Measurements from ENCODE around the gene PCP4. TPM values are rescaled to one million over a fixed set of nuclear protein-coding genes. Genes with fewer than 3 reads are reported as not detected.
"Not testable (repeated sequence)": the region's sequence is repeated elsewhere in the genome, so short reads cannot be mapped to it uniquely, and the experiment has no call there.

Gene PCP4
- total and polyA plus RNA-seq, 10 of the 15 experiments (the other 5 are each of a cell fraction or from before 2014, with no cell fraction given): not detected

- no peak for TF ChIP-seq MAX (IDR thresholded peaks at IDR 0.05; ENCODE audit: low read depth, low read length)
These were observed 23.9 kb downstream of the PCP4 start (continued) for GRCh38 chr21:39891111-39891510.

DNA sequence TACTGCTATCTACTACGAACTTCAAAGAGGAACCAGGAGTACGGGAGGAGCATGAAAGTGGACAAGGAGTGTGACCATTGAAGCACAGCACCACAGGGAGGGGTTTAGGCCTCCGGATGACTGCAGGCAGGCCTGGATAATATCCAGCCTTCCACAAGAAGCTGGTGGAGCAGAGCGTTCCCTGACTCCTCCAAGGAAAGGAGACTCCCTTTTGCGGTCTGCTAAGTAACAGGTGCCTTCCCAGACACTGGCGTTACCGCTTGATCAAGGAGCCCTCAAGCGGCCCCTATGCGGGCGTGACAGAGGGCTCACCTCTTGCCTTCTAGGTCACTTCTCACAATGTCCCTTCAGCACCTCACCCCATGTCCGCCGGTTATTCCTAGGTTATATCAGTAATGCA, 24.6 kb downstream of the PCP4 start:
- H3K36me3 ChIP-seq (ENCODE audit: control insufficient read depth in 2 of 2, insufficient read depth in 2 of 2, low read length in 1 of 2); CTCF ChIA-PET; H3K9ac ChIP-seq (ENCODE audit: control insufficient read depth, insufficient read depth, low read length); H3K27me3 ChIP-seq (replicated peaks in 1 of 2; ENCODE audit: control insufficient read depth in 2 of 2, insufficient read depth in 2 of 2, low read length in 1 of 2); H3K79me2 ChIP-seq (ENCODE audit: control insufficient read depth, insufficient read depth, low read length); H3K9me3 ChIP-seq (replicated peaks; ENCODE audit: control insufficient read depth, insufficient read depth, low read length); POLR2A ChIA-PET; intact Hi-C loops (cut with micrococcal nuclease; ENCODE audit: unreplicated experiment); RAD21 ChIA-PET (ENCODE audit: unreplicated experiment); H3K27ac ChIP-seq (ENCODE audit: control insufficient read depth, insufficient read depth); DNase-seq (ENCODE audit: low read depth, low spot score); H4K20me1 ChIP-seq (ENCODE audit: control insufficient read depth, insufficient read depth); in situ Hi-C loops (cut with MboI); BruUV-seq (replicated peaks); SMC1A ChIA-PET (ENCODE audit: uncharacterized antibody, unreplicated experiment); ATAC-seq; H3K4me2 ChIP-seq (ENCODE audit: control insufficient read depth, insufficient read depth); FAIRE-seq; H3K4me3 ChIP-seq; H2AFZ ChIP-seq (ENCODE audit: control insufficient read depth, low read depth, low read length); H3K4me1 ChIP-seq (ENCODE audit: control insufficient read depth, insufficient read depth, low read length): not testable (repeated sequence)
- 34% methylated on average over 12 of the region's 12 CpGs for WGBS (ENCODE audit: insufficient coverage, insufficient replicate concordance, low lambda C conversion rate, missing lambda C conversion rate)

GRCh38 chr21:39900491-39900890, 33.3 kb downstream of the PCP4 start:
- RAD21 ChIA-PET (ENCODE audit: unreplicated experiment): no interaction called here
- Histone ChIP-seq H3K27me3 (replicated peaks in 1 of 2; ENCODE audit: control insufficient read depth in 2 of 2, insufficient read depth in 2 of 2, low read length in 1 of 2) (no peaks in the 10 kb centered on the region), H3K79me2 (ENCODE audit: control insufficient read depth, insufficient read depth, low read length) (no peaks in the 10 kb centered on the region), H4K20me1 (ENCODE audit: control insufficient read depth, insufficient read depth) (no peaks in the 10 kb centered on the region), H3K4me1 (ENCODE audit: control insufficient read depth, insufficient read depth, low read length) (no peaks in the 10 kb centered on the region), H2AFZ (ENCODE audit: control insufficient read depth, low read depth, low read length) (no peak overlapping the region), H3K27ac (ENCODE audit: control insufficient read depth, insufficient read depth) (no peak overlapping the region), H3K4me3 (no peak overlapping the region), H3K9me3 (replicated peaks; ENCODE audit: control insufficient read depth, insufficient read depth, low read length) (no peaks in the 10 kb centered on the region; the same call in 2 of the 3 replicates), H3K9ac (ENCODE audit: control insufficient read depth, insufficient read depth, low read length) (no peak overlapping the region), H3K4me2 (ENCODE audit: control insufficient read depth, insufficient read depth) (no peak overlapping the region), H3K36me3 (ENCODE audit: control insufficient read depth in 2 of 2, insufficient read depth in 2 of 2, low read length in 1 of 2) (no peaks in the 10 kb centered on the region)
- in situ Hi-C loops (cut with MboI) (no loop called here), intact Hi-C loops (cut with micrococcal nuclease; ENCODE audit: unreplicated experiment) (no loop called here)
- CTCF ChIA-PET: no interaction called here
- FAIRE-seq: no peak
- WGBS (ENCODE audit: insufficient coverage, insufficient replicate concordance, low lambda C conversion rate, missing lambda C conversion rate): 11% methylated on average over 5 of the region's 5 CpGs
- TF ChIP-seq CHD4 (IDR thresholded peaks at IDR 0.05) (no peak), RUNX3 (IDR thresholded peaks at IDR 0.05; ENCODE audit: low read length) (no peak), NR2C1 (IDR thresholded peaks at IDR 0.05) (no peak), ZNF207 (IDR thresholded peaks at IDR 0.05; ENCODE audit: borderline replicate concordance) (no peak), SMAD1 (IDR thresholded peaks at IDR 0.05; ENCODE audit: low read depth, partially characterized antibody) (no peak), ESRRA (IDR thresholded peaks at IDR 0.05; ENCODE audit: low read length) (no peak)
- TF ChIP-seq, protein P1, sequence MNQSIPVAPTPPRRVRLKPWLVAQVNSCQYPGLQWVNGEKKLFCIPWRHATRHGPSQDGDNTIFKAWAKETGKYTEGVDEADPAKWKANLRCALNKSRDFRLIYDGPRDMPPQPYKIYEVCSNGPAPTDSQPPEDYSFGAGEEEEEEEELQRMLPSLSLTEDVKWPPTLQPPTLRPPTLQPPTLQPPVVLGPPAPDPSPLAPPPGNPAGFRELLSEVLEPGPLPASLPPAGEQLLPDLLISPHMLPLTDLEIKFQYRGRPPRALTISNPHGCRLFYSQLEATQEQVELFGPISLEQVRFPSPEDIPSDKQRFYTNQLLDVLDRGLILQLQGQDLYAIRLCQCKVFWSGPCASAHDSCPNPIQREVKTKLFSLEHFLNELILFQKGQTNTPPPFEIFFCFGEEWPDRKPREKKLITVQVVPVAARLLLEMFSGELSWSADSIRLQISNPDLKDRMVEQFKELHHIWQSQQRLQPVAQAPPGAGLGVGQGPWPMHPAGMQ (IDR thresholded peaks at IDR 0.05; ENCODE audit: borderline replicate concordance): no peak
- POLR2A ChIA-PET: no interaction called here
- no peak for DNase-seq (ENCODE audit: low read depth, low spot score)
- BruUV-seq (replicated peaks): no TSS peak
- SMC1A ChIA-PET (ENCODE audit: uncharacterized antibody, unreplicated experiment): no interaction called here
- ATAC-seq: no peak
